HG03025 (cell line): ENCODE measurements around the gene CNIH4.
"Not testable (repeated sequence)": the region's sequence is repeated elsewhere in the genome, so short reads cannot be mapped to it uniquely, and the experiment has no call there.

ENCODE experiments used
- ATAC-seq: cut with Tn5 transposase; IDR thresholded peaks from one replicate; pipeline ENCODE4 v1.9.1; 2021; ENCODE audit warnings: mild to moderate bottlenecking, moderate library complexity; ENCODE audit not compliant: unreplicated experiment, low FRiP score

CNIH4 gene

DNA sequence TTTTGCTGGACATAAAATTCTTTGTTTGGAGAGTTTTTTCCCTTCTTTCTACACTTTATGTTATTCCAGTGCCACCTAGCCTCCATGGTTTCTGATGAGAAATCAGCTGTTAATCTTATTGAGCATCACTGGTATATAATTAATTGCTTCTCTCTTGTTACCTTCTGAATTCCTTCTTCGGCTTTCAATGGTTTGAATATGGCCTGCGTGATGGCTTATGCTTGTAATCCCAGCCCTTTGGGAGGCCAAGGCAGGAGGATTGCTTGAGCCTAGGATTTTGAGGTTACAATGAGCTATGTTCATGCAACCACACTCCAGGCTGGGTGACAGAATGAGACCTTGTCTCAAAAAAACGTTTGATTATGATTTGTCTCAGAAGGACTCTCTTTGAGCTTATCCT lies 13.0 kb upstream of the CNIH4 start:
- no peak for ATAC-seq

DNA sequence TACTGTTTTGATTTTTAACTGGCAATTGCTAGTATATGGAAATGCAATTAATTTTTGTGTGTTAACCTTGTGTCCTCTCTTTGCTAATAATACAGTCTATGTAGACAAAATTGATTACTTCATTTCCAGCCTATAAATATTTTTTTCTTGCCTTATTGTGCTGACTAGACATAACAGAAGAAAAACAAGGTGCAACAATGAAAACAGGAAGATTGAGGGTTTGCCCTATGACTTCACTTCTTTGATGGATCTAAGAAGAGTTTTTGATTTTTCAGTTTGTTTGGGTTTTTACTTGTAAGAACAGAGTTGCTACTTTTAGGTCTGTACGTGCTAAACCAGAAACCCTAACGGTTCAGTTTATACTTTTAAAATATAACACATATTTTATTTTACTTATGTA lies 8.5 kb upstream of the CNIH4 start:
- ATAC-seq = no peak

DNA sequence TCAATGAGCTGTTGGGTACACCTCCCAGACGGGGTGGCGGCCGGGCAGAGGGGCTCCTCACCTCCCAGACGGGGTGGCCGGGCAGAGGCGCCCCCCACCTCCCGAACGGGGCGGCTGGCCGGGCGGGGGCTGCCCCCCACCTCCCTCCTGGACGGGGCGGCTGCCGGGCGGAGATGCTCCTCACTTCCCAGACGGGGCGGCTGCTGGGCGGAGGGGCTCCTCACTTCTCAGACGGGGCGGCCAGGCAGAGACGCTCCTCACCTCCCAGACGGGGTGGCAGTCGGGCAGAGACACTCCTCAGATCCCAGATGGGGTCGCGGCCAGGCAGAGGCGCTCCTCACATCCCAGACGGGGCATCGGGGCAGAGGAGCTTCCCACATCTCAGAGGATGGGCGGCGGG lies 7.0 kb upstream of the CNIH4 start:
- ATAC-seq = not testable (repeated sequence)

DNA sequence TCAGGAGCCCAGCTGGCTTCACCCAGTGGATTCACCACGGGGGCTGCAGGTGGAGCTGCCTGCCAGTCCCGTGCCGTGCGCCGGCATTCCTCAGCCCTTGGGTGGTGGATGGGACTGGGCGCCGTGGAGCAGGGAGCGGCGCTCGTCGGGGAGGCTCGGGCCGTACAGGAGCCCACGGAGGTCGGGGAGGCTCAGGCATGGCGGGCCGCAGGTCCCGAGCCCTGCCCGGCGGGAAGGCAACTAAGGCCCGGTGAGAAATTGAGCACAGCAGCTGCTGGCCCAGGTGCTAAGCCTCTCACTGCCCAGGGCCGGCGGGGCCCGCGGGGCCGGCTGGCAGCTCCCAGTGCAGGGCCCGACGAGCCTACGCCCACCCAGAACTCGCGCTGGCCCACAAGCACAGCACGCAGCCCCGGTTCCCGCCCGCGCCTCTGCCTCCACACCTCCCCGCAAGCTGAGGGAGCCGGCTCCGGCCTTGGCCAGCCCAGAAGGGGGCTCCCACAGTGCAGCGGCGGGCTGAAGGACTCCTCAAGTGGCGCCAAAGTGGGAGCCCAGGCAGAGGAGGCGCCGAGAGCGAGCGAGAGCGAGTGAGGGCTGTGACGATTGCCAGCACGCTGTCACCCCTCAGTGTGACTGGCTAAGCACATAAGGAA lies 4.1 kb upstream of the CNIH4 start:
- not testable (repeated sequence) for ATAC-seq

DNA sequence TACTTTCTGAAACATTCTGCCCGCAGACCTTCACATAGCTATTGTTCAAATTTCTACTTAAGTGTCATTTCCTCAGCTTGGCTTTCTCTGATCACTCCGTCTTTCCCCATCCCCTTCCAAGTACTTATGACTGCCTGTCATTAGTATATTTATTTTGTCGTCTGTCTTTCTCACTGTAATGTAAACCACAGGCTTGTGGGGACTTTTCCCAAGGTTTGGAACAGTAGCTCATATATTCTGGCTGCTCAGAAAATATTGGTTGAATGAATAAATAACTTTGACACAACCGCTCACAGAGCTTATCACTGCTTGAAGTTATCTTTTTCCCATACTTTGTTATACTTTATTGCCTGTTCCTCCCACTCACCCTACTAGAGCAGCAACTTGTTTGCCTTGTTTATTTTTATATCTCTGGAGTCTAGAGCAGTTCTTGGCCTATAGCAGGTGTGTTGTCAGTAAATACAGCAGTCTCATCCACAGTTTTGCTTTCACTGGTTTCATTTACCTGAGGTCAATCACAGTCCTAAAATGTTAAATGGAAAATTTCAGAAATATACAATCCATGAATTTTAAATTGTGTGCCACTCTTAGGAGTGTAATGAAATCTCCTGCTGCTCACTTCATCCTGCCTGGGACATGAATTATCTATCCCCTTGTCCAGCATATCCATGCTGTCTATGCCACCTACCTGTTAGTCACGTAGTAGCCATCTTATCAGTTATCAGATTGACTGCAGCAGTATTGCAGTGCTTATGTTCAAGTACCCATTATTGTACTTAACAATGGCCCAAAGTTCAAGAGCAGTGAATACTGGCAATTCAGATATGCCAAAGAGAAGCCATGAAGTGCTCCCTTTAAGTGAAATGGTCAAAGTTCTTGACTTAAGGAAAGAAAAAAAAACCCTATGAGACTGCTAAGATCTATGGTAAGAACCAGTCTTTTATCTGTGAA lies 2.4 kb upstream of the CNIH4 start:
- ATAC-seq = no peak

DNA sequence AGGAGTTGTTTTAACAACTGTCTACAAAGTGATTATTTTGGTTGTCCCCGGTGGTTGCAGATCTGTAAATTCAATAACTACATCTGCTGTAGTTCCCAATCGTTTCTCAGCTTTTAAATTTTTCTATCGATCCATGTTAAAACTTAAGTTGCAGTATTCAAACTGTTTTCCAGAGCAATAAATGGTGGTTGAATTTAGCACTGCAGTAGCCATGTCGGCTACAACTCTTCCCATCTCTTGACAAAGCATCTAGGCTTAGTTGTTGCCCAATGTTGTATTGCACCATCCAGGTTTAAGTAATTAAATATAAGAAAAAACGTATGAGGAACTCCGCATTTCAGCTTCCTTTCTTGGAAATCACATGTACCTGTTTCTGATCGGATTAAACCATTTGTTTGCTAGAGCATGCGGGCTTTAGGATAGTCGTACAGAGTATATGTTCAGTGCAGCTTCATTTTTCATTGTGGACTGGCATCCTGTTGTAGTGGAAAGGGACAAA lies 996 bp downstream of the CNIH4 start:
- no peak for ATAC-seq

DNA sequence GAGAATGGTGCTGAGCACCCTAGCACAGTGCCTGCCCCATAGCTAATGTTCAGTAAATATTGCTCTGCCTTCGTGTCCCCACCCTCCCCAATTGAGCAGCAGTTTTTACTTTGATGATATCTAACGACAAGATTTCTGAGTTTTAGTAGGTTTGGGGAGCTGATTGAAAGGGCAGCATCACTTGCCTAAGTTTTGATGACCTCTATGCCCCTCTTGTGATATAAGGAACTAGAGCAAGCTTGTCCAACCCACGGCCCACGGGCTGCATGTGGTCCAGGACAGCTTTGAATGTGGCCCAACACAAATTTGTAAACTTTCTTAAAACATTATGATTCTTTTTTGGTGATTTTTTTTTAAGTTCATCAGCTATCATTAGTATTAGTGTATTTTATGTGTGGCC lies 1.6 kb downstream of the CNIH4 start:
- no peak for ATAC-seq

DNA sequence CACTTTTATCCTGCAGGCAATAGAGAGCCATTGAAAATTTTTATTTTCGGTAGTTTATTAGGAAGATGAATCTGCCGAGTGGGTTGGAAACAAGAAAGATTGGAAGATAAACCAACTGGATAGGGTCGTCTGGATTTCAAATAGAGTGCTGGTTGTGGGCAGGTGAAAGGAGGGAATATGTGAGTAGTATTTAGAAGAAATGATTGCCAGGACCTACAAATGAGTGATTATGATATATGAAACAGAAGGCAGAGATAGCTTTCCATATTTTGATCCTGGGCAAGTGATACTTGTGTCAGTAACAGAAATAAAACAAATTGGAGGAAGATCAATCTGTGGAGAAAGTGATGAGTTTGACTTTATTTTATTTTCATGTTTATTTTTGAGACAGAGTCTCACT lies 2.5 kb downstream of the CNIH4 start:
- ATAC-seq = no peak

DNA sequence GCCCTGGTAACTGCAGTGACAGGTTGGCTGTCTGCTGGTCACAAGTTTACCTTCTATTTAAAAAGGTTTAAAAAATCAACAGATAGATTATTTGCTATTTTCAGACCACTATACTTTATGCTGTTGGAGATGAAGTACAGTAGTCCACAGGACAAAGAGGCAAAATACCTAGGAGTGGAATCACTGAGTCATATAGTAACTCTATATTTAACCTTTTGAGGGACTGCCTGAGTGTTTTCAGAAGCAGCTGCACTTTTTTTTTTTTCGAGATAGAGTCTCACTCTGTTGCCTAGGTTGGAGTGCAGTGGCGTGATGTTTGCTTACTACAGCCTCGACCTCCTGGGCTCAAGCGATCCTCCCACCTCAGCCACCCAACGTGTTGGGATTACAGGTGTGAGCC lies 11.7 kb downstream of the CNIH4 start:
- ATAC-seq = no peak

DNA sequence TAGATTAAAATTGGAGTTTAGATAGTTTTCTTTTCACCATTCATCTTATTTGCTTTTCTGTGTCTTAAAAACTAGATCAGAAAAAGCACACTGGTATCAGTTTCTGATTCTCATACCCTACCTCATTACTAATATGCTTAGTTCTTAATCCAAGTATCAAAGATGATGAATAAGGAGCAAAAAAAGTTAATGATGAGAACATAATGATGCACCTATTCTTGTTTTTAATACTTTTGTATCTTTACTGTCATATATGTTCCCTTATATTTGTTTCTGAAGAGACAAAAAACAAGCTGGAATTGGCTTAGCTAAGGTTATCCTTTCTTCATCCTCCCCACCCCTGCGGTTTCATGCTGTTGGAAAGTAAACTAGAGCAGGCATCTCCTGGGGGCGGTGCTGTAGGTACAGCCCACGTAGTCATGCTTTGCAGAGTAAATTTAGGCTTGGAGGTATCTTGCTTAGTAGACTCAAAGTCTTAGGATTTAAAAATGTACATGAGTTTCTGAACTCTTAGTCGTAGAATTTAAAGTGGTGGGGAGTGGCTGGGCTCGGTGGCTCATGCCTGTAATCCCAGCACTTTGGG lies 16.4 kb downstream of the CNIH4 start:
- no peak for ATAC-seq

DNA sequence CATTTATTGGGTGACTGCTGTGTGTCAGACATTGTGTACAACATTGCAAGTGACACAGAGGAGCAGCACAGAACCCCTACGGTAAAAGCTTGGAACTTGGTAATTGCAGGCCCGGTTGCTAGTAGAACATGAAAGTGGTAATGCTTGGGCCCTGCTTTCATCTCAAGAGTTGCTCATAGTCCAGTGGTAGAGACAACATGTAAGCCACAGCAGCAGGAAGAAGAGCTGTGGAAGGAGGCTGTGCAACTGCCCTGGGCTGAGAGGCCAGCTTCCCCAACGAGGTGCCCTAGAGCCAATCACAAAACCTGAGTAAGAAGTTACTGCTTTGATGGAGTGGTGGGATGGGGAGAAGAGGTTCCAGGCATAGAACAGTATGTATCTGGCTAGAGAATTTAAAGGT lies 18.4 kb downstream of the CNIH4 start:
- ATAC-seq = no peak

DNA sequence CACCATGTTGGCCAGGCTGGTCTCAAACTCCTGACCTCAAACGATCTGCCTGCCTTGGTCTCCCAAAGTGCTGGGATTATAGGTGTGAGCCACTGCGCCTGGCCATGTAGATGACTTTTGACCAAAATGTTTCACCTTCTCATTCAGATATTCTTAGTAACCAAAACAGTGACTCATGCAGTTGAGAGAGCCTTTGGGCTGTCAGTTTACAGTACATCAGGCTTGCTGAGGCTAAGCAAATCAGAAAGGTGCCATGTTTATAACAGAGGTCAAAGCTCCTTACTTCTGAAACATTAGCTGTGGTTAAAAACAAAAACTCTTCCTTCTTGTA lies 21.0 kb downstream of the CNIH4 start:
- ATAC-seq = no peak

DNA sequence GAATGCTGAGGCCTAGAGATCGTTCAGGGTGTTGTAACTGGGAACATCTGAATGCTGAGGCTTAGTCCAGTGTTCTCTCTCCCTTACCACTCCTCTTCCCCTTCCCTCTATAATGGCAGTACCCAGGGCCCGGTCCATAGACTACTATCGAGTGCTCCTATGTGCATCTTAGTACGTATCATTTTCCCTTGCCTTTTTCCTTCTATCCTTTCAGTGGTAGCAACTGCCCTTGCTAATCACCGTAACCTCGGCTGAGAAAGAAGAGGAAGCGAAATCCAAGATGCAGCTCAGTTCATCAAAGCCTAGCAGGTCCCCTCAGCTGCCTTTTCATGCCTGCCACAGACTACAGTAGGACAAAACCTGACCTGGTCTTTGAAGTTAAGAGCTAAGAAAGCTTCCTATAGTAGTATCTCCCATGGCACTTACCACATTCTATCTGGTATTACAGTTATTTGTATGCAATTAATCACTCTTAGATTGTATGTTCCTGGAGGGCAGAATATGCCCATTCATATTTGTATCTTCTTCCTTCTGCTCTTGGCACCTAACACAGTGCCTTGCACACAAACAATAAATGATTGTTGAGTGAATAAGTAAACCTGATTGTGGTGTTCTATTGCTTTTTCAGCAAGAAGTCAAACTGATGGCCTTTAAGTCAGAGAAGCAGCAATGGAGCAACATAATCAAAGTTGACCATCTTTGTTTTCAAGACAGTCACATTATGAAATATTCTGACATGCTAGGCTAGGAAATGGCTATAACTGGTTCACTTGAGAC lies 22.4 kb downstream of the CNIH4 start:
- no peak for ATAC-seq

DNA sequence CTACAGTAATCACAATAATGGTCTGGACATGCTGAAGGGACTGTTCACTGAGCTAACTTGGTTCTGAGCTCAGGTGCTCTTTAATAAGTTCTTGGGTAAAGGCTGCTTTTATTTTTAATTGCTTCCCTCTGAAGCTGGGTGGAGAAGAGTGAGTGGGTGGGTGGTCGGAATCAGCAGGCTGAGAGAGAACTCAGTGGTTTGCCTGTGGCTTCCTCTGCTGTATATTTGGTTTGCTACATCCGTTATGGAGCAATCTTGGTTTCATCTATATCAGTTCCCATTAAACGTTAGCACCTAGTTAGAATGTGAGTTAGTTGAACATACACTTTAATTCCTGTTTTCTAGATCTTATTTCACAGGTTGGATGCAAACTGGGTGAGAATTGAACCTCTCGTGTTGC lies 23.3 kb downstream of the CNIH4 start:
- ATAC-seq = peak; percentile 51

DNA sequence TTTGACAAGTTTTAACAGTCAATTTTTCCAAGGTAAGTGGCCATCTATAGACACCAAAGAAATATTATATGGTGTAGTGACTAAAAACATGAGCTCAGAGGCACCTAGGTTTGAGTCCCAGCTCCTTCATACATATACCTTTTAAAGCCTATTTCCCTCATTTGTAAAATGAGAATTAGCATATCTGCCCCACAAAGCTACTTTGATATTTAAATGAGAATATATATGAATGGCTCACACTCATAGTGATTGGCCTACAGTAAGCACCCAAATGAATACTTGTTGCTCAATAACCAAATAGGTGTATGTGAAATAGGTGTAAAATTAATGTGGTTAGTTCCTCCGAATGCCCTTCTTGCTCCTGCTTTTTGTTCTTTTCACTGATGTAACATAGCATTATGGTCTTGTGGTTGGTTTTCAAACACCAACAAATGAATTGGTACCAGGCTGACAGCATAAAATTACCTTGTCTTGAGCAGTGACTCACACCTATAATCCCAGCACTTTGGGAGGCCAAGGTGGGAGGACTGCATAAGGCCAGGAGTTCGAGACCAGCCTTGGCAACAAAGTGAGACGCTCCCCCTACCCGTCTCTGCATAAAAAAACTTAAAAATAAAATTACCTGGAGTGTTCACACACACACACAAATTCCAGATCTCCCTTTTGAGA lies 25.3 kb downstream of the CNIH4 start:
- no peak for ATAC-seq

DNA sequence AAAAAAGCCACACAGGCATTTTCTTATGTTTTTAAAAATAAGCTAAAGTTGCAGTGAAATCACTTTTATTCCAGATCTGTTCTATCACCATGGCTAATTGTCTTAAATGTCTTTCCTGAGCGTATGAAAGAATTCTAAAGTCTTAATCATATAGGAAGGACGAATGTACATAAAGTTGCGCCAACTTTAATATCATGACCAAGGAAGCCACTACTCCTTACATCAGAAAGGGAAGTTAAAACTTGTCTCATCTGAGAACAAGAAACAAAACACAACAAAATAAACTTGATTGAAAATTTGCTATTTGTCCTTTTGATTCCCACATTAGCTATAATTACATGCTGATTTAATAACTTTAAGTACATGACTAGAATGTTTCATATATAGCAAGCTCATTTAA lies 26.5 kb downstream of the CNIH4 start:
- no peak for ATAC-seq

DNA sequence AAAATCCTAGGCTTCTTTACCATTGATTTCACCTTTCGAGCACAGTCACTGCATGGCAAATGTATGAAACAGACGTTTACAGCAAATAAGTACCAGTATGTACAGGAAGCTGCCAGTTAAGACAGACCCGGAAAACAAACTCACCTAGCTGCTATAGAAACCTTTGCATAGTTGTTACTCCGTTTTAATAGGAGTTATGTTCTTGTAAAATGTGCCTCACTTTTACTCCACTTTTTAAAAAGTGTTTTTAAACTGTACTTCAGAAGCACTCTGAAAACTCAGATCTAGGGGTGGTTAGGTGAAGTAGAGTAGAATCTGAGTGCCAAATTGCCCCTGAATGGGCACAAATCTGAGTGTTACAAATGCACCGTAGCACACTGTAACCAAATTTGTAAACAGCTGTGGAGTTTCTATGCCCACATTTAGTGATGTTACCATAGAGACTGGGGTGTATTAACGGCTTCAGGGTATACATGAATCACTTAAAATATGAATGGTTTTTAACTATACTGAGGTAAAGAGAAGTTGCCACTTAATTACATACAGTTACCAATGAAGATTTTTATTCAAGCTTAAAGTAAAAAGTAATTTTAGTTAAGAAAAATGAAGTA lies 30.7 kb downstream of the CNIH4 start:
- ATAC-seq = no peak

DNA sequence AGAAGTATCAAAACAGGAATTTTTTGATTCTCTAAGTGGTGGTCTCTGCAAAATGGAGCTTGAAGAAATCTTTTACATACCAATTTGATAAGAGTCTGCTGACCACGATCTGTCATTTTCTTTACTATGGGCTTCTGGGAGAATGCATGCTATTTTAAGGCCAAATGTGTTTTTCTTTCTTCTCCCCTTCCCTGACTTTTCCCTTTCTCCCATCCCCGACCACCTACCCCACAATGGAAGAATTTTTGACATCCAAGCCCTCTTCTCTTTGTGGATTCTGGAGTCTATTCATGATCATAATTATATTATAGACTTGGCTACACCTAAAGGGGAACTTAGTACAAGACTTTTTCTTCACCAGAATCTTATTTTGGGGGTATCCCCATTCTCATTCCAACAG lies 31.3 kb downstream of the CNIH4 start:
- ATAC-seq = no peak

DNA sequence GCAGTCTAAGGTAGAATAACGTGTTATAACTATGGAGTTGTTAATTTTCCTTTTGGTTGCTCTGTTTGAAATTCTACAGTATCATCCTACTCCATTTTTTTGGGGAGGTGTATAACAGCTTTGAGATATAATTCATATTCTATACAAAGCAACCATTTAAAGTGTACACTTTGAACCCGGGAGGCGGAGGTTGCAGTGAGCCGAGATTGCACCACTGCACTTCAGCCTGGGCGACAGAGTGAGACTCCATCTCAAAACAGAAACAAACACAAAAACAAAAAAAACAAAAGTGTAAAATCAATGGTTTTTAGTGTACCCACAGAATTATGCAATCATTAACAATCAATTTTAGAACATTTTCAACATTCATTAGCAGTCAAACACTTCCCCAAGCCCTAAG lies 33.8 kb downstream of the CNIH4 start:
- ATAC-seq = no peak
